GM18519 (cell line): Measurements from ENCODE around the gene ARMH1.

Experiments
- ATAC-seq: cut with Tn5 transposase; IDR thresholded peaks from one replicate; pipeline ENCODE4 v1.9.1; 2021; ENCODE audit warnings: mild to moderate bottlenecking, moderate library complexity; ENCODE audit not compliant: unreplicated experiment, low FRiP score

The ARMH1 gene

DNA sequence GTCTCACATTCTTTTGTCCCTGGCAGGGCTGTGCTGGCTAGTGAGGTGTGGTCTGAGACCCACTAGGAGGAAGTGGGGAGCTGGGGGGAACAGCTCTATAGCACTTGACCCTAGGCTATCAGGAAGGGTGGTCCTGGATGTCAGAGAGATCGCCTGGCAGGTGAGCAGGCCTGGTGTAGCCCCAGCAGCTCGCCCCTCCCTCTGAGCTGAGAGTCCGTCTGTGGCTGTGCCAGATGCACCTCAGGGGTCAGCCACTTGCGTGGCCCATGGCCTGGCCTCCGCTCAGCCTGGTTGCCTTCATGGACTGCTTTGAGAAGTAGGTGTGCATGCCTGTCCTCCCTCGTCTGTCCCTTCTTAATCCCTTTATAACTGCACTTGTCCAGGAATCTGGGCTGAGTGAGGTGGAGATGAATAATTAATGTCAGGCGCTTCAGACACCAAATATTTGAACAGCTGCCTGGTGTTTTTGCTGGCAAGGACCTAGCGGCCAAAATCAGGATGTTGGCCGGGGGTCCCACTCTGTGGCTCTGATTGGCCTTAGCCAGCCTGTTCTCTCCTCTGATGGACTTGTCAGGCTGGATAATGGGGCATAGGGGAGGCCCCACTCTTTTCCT is 30.7 kb upstream of the ARMH1 start:
- ATAC-seq: no peak

DNA sequence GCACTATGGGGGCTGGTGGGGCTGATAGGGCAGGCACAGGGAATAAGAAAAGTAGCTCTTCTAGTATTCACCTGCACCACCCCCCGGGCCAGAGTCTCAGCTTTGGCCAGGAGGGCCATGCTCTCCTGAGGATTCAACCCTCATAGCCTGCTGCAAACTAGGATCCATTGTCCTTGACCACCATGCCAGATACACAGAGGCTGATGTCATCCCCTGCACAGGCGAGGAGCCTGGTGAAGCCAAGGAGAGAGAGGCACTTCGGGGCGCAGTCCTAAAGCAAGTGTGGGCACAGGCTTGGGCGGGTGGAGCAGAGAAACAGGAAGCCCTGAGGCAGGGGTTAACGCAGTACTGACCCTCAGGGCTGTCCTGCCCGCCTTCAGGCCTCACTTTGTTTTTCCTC is 29.7 kb upstream of the ARMH1 start:
- ATAC-seq: no peak

DNA sequence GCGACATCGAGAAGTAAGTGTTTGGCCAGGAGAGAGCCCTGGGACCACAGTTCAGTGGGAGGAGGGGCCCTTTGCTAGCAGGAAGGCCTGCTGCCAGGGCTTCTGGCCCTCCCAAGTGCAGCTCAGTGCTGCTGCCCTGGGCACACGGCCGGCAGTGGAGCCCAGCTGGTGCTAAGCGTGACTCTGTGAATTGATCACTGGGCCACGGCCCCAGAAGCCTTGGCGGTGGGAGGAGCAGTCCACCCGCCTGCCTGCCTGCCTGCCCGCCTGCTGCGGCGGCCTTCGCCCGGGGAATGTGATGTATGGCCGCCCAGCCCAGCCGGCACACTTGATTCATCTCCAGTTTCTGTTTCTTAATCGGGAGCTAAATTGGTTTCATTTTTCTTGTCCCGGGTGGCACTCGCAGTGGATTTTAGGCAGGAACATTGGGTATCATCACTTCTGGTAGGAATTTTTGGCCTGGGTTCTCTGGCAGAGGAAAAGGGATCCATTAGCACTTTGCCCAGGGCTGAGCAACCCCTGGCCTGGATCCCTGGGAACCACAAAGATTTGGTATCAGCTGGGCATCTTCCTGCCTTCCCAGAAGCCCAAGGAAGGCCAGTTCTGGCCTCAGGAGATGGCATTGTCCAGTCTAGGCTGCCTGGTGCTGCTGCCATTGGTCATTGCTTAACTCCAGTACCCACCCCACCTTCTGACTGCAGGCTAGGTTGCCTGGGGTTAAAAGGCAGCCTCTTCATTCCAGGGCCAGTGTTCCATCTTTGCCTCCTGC is 28.9 kb upstream of the ARMH1 start:
- no peak for ATAC-seq

DNA sequence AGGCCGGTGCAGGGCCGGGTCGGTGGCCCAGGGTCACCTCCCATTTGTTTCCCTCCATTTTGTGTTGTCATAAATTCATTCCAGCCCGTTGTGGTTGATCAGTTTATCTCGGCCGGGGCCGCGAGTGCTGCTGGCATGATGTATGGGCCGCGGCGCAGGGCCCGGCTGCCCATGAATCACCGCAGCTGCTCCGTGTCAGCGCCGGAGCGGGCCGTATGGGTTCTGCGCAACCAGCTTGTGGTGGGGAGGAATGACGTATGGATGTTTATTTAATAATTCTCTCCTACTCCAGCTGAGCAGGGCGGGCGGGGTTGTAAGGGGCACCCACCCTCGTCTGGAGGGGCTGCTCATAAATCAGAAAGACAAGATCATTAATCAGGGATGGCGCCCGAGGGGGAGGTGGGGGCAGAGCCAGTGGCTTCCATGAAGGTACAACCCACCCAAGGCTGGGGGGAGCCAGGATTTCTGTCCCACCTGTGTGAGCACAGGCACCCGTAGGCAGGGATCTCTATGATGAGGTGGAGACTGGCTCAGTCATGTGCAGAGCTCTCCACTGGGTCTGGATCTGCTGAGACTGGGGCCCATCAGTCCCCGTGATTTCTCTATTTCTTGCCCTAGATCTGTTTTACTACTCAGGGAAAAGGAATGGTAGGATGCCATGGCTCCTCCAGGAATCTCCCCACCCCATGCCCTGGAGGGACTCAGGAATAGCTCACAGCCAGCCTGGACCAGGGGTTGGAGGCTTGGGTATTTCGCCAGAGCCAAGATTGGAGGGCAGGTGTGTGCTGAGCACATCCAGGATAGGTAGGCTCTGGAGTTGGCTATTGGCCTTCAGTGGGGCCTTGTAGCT is 28.0 kb upstream of the ARMH1 start:
- no peak for ATAC-seq

DNA sequence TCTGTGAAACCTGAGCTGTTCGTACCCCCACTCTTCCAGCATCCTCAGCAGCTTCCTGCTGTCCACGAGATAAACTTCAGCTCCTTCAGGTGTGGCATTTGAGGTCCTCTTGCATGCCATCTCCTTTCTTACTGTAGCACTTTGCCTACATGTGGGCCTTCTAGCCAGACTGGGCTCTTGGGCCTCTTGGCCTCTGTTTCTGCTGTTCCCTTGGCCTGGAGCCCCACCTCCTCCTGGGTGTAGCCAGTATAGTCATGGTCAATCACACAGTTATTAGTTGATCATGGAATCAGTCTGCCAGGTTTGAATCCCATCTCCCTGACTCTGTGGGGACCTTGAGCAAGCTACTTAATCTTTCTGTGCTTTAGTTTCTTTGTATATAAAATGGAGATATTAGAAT is 26.6 kb upstream of the ARMH1 start:
- ATAC-seq: no peak

DNA sequence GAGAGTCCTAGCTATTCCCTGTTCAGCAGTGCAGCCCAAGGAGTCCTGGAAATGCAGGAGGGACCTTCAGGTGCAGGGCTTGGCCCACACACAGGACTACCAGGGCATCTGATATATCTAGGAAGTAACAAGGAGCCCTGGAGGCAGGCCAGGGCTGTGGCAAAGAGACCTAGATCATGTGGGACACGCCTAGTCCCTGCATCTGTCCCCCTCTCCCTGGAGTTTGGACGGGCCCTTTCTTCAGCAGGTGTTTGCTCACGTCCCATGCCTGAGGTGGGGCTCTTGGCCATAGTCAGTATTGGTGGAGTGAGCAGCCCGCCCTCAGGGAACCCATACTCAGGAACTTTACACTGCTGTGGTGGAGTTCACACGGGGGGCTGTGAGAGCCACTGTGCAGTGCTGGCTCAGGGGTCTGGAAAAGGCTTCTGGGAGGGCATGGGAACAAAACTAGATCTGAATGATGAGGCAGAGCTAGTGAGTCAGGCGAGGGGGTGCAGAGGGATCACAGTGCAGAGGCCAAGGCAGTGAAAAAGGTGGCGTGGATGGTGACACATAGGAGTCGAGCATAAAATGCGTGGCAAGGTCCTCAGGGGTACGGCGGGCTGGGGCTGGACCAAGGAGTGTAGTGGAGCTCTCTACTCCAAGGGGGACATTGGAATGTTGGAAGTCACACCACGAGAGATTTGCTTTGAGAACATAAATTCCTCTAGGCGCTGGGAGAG is 25.8 kb upstream of the ARMH1 start:
- no peak for ATAC-seq

DNA sequence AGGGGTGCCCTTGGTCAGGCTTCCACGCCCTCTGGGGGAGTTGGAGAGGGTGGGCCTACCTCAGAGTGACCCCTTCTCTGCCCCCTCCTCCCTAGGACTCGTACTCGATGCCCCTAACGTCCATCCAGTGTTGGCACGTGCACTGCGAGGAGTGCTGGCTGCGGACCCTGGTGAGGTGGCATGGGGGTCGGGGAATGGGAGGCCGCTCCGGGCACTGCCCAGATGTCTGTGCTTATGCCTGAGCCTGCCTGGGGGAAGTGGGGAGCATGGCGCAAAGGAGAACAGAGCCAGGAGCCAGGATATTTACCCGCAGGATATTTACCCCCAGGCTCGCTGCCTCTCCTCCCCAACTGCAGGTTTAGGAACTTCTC is 24.7 kb upstream of the ARMH1 start:
- ATAC-seq: no peak

DNA sequence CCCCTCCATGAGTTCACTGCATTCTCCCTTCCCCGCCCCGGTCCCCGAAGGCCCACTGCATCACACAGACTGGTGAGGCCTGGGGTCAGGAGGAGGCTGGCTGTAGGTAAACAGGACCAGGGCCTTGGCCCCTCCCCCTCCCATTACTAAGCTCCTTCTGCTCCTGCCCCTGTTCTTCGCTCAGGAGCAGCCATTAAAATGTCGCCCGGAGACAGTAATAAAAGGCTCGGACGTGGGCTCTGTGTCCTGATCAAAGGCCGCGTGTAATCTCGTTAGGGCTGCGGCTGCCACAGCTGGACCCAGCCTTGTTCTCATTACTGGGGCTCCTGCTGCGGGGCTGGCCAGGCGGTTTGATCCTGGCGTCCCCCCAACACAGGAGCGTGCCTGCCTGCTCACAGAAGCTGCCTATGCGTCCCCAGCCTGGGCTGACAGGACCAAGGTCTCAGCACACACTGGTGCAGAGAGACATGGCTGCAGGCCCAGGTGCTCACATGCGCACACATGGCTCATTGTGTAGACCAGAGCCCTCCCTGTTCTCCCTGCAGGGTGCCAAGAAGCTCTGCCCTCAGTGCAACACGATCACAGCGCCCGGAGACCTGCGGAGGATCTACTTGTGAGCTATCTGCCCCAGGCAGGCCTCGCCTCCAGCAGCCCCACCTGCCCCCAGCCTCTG is 24.2 kb upstream of the ARMH1 start:
- no peak for ATAC-seq

DNA sequence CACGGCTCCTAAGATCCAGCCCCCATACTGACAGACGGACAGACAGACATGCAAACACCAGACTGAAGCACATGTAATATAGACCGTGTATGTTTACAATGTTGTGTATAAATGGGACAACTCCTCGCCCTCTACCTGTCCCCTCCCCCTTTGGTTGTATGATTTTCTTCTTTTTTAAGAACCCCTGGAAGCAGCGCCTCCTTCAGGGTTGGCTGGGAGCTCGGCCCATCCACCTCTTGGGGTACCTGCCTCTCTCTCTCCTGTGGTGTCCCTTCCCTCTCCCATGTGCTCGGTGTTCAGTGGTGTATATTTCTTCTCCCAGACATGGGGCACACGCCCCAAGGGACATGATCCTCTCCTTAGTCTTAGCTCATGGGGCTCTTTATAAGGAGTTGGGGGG is 23.4 kb upstream of the ARMH1 start:
- ATAC-seq: no peak

DNA sequence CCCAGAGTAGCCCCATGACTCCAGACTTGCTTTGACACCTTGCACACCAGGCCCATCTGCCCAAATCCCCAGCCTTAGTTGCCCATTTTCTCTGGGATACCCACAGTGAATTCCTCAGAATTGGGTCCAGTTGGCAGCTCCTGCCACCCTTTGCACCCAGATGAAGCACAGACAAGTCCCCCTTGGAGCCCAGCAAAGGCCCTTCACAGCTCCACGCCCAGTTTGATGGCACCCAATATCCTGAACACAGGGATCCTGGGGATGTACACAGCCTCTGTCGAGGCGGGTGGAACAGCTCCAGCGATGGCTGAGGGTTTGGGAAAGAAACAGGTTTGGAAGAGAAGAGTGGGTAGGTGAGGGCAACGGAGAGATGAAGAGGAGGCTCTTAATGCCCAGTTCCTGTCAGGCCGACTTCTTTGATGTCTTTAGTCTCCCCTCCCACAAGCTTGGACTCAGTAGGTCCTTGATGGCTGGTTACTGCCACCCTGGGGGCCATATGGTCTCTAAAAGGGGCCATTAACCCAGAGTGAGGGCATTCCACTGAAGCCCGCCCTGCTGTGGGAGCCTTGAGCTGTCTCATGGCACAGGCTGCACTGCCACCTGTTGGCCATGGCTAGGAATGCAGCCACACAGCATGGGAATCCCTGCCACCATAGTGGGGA is 21.9 kb upstream of the ARMH1 start:
- no peak for ATAC-seq

DNA sequence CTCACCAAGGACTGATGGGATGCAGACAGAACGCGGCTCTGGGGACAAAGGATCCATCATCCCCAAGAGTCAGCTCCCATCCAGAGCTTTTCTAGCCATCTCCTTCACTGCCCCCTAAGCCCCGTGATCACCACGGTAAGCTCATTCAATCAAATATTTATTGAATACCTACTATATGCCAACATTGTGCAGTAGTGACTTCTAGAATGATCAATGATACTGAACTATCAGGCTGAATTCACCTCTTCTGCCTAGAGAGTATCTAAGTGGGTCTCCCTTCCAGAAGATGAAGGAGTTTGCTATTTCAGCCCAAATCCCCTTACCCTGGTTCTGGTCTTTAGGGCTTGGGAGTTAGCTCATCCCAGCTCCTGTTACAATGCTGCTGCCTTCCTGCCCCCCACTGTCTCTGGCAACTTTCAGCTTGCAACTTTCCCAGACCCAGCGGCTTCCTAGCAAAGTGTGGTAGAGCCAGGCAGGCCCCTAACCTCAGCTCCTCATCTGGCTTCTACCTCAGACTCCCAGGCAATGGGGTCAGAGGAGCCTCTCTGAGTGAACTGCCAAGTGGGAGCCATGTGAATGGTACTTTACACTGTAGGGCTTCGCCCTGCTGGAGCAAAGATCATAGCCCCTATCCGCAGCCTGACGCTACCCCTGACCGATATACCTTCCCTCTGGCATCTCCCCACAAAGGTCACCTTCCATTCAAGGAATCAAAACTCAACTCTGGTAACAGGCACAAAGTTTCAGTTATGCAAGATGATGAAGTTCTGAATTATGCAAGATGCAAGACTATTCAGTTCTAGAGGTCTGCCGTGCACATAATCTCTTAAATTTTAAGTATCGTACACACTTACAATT is 21.2 kb upstream of the ARMH1 start:
- no peak for ATAC-seq

DNA sequence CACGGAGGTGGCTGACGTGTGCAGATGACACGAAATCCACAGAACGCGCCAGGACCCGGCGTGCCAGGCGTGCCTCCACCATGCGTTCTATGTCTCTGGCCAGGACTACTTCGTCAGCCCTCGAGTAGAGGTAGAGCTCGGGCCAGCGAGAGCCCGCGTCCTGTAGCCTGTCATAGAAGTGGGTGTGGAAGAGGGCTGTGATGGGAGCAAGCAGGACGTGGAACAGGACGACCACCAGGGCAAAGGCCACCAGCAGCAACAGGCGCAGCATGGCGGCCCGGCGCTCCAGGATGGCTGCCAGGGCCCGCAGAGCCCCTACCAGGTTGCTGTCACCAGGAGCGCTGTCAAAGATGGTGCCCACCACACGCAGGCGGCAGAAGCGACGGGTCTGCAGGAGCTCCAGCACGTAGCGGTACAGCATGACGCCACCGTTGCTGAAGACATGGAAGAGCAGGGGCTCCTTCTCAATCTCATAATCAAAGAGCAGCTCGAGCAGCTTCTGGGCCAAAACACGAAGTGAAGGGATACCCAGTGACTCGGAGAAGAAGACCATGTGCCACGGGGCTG is 19.8 kb upstream of the ARMH1 start:
- no peak for ATAC-seq

DNA sequence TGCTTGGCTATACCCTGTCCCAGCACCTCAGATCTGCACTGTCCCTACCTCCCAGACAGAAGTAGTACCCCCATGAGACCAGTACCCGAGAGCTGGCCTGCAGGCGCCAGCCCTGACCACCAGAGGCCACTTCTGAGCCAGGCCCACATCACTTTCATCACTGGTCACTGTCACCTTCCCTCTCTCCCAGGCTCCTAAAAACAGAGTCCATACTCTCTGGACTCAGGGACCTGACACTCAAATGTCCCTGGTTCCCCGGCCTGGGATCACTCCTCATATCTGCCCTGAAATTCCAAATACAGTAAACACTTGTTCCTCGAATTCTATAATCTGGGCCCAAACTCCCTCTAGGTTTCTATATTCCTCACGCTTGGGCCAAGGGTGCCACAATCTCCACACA is 18.9 kb upstream of the ARMH1 start:
- no peak for ATAC-seq

DNA sequence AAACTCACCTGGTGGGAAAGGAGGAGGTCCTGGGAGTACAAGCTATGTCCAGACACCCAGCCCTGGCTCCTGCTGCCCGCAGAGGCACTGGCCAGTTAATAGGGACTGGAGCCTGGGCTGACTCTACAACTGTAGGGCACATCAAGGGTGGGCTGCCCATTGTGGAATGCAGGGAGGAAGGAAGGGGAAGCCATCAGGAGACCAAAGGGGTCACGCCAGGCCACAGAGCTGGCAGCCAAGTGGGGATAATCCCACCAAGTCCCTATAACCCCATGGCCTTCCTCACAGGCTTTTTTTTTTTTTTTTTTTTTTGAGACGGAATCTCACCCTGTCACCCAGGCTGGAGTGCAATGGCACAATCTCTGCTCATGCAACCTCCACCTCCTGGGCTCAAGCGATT is 14.9 kb upstream of the ARMH1 start:
- no peak for ATAC-seq

DNA sequence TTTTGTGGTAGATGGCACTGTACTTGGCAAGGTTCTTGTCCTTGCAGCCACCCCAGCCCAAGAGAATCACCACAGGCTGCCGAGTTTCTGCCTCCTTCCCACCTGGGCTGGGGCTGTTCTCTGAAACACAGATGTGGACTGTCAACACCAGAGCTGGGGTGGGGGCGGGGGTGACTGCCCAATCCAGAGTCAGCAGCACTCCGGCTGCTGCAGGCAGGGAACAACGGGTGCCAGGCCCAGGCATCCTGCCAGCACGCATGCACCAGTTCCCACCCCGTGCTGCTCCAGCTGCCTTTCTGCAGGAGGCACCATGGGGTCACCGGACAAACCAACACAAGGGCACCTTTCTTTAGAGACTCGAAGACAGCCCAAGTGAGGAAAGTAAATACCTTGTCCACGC is 14.3 kb upstream of the ARMH1 start:
- ATAC-seq: no peak

DNA sequence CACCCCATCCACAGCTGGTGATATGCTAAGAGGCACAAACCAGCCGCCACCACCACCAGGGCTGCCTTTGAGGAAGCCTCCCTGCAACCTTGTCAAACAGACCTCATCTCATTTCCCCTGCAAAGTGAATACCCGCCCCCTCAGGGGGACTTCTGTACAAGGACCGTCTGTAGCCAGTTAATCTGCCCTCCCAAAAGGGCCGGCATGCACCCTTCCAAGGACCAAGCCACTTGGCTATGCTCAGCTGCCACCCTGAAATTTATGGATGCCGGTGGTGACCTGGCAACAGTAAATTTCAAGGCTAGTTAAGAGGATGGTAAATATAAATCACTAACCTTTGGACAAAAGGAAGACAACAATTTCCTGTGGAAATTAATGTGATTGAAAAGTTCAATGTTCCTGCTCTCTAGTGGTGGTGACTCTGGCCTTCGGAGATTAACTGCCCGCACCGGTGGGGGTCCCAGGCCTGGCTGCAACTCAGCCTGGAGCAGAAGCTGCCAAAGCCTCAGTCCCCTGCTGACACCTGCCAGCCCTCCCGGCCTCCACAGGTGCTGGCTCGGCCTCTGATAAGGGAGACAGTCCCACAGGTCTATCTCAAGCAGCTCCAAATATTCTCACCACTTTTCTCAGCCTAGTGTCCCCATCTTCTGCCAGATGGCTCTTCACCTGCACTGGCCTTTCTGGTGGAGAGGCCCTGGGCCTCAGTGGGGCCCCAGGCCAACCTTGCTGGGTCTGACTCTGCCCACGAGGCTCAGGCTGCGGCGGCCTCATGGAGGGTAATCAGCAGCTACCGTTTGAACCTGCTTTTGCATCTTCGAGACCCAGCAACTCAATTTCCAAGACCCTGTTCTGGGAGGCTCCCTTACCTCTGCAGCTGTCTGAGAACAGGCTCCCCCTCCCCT is 12.5 kb upstream of the ARMH1 start:
- no peak for ATAC-seq

DNA sequence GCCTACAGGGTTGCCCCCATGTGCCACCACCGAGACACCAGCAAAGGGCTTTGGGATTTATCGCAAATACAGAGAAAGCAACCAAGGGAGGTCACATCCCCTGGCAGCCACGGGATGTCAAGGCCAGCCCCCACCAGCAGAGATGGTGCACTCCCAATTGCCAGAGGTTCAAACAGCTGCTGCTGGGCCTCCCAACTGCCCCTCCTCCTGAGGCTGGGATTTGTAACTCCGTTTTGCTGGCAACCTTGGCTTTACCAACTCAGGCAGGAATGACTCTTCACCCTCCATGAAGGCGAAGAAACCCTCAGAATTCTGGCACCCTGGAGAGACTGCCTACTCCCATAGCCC is 11.9 kb upstream of the ARMH1 start:
- ATAC-seq: no peak

DNA sequence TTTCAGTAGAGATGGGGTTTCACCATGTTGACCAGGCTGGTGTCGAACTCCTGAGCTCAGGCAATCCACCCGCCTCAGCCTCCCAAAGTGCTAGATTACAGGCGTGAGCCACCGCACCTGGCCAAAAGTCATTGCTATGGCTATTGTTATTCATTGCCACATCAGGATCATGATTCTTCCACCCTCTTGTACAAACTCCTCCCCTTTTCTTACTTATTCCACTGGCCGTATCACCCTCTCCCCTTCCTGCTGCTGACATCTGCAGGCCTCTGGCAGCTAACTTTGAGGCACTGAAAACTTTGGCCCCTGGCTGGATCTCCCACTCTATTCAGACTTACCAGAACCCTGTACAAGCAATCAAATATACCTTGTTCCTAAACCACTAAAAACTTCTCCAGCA is 11.1 kb upstream of the ARMH1 start:
- ATAC-seq: no peak
